HG02798 (cell line): ENCODE measurements around the gene MS4A10.
"Not testable (repeated sequence)": the region's sequence is repeated elsewhere in the genome, so short reads cannot be mapped to it uniquely, and the experiment has no call there.

Source experiments
- ATAC-seq: cut with Tn5 transposase; IDR thresholded peaks from one replicate; pipeline ENCODE4 v1.9.1; 2021; ENCODE audit warnings: mild to moderate bottlenecking; ENCODE audit not compliant: unreplicated experiment, poor library complexity

Gene MS4A10

DNA sequence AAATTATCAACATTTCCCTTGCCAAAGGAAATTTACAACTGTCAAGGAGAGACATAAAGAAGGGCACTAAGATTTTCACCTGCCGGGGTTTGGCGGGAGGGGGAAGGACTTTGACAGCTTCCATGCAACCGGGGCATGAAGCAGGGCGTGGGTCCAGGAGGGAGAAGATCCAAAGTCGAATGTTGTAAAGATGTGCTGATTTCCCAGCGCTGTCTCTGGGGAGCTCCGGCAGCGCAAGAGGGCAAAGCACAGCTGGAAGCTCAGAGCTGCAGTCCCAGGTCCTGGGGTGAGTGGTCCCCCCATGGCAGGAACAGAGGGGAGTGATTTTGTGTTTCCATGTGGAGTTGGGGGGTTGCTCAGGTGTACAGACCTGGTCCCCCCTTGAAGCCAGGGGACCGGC is at the start of gene MS4A10:
MS4A10 (plus strand) TSS at position 198 of the 400 bp plus-strand sequence. CDS start 5,003 bp downstream, outside the sequence.
- no peak for ATAC-seq

DNA sequence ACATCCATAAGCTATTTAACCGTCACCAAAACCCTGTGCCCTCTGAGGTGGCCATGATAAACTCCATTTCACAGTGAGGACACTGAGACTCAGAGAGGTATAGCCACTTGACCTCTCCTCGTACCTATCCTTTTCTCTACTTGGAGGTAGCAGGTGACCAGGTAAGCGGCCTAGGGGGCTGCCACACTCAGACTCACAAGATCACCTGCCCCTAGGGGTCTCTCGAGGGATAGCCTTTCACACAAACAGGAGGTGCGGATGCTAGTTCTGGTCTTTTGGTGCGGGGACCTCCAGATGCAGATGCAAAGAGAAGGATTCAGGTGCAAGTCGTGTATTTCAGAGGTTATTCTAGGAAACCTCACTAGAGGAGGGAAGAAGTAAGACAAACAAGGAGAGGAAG is 46.0 kb upstream of the MS4A10 start:
- no peak for ATAC-seq

GRCh38 chr11:60740573-60740972 is 44.6 kb upstream of the MS4A10 start:
- ATAC-seq = no peak

DNA sequence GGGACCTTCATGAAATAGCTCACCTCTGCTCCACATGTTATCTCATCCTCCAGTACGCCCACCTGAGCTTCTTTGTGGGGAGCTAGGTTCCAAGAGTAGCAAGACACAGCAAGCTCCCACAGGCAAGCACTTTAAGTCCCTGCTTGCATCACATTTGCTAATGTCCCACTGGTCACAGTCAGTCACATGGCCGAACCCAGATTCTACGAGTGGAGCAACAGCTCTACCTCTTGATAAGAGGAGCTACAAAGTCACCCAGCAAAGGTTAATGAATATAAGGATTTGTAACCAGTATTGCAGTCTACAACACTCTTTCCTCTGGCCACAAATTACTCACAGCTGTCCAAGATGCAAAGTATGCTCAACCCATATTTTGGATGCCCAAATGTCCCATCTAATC is 43.7 kb upstream of the MS4A10 start:
- ATAC-seq = no peak

- no peak for ATAC-seq
These were observed 42.1 kb upstream of the MS4A10 start for GRCh38 chr11:60743058-60743457.

DNA sequence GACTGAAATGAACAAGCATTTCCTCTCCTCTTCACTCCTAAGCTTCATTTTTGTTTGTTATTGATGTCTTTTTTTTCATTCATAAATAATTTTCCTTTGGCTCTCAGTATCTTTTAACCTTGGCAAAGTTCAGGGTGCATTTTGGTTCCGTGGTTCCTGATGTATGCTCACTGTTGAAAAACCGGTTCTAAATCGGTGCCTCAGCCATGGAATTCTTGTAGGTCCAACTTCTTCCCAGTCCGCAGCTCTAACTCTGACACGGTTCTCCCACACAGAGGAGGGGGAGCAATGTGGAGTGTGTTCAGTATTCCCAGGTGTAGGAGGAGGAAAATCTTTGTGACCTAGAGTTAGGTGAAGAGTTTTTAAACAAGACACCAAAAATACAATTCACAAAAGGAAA is 41.0 kb upstream of the MS4A10 start:
- no peak for ATAC-seq

- ATAC-seq = no peak
These were observed 37.7 kb upstream of the MS4A10 start for GRCh38 chr11:60747359-60747873.

- no peak for ATAC-seq
These were observed 36.9 kb upstream of the MS4A10 start for GRCh38 chr11:60748225-60748624.

DNA sequence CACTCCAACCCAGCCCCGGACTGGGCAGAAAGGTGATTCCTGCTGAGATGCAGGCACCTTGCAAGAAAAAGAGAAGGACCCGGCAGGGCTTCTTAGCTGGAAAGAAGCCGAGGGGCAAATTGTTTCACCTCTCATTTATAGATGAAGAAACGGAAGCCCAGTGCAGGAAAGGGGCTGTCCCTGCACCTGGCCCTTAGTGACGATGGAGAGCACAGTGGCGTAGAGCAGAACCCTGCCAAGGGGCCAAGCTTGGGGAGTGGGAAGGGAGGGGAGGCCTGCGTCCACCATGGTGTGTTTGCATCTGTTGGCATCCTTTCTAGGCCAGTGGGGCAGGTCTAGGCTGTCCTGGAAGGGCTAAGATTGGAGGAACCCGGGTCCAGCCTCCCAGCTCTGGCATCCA is 36.3 kb upstream of the MS4A10 start:
- no peak for ATAC-seq

GRCh38 chr11:60750911-60751310 is 34.2 kb upstream of the MS4A10 start:
- no peak for ATAC-seq

DNA sequence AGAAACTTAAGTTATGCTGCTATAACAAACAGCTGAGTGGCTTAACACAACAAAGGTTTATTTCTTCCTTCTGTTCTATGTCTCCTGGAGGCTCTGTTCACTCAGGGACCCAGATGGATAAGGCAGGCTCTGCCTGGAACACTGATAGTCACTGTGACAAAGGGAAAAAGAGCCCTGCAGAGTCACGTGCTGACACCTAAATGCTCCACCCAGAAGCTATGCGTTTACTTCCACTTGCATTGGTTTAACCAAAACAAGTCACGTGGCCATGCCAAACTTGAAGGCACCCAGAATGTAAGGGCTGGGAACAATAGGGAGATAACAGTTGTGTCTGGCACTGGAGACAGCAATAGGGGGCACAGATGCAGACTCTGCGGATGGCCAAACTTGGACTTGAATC is 31.8 kb upstream of the MS4A10 start:
- ATAC-seq = no peak

DNA sequence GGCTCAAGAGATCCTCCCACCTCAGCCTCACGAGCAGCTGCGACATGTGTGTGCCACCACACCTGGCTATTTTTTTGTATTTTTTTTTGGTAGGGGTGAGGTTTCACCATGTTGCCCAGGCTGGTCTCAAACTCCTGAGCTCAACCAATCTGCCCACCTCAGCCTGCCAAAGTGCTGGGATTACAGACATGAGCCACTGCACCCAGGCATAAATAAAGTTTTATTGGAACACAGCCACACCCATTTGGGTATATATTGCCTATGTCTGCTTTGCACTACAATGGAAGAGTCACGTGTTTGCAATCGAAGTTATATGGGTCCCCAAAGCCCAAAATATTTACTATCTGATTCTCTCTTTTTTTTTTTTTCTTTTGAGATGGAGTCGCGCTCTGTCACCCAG is 30.2 kb upstream of the MS4A10 start:
- no peak for ATAC-seq

- no peak for ATAC-seq
These were observed 28.7 kb upstream of the MS4A10 start, which contains the start of gene MS4A15 for GRCh38 chr11:60756307-60757032. Gene MS4A15, plus strand, starts transcription at chr11:60756867. Its CDS starts 6,867 bp downstream, at chr11:60763734.

- ATAC-seq = no peak
These were observed 27.8 kb upstream of the MS4A10 start for GRCh38 chr11:60757231-60757800.

DNA sequence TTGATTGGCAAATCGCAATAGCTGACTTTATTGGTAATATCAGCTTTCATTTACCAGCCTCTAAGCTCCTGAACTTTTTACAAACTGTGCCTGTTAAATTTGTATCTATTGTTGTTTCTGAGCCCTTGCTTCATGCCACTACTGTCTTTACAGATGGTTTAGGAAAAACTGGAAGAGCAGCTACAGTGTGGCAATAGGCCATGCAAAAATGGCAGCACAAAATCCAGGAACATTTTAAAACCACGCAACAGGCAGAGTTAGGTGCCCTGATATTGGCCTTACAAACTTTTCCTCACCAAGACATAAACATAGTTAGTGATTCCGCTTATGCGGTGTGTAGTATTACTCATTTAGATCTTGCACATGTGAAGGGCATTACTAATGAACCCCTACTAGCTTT is 26.5 kb upstream of the MS4A10 start:
- ATAC-seq = not testable (repeated sequence)

DNA sequence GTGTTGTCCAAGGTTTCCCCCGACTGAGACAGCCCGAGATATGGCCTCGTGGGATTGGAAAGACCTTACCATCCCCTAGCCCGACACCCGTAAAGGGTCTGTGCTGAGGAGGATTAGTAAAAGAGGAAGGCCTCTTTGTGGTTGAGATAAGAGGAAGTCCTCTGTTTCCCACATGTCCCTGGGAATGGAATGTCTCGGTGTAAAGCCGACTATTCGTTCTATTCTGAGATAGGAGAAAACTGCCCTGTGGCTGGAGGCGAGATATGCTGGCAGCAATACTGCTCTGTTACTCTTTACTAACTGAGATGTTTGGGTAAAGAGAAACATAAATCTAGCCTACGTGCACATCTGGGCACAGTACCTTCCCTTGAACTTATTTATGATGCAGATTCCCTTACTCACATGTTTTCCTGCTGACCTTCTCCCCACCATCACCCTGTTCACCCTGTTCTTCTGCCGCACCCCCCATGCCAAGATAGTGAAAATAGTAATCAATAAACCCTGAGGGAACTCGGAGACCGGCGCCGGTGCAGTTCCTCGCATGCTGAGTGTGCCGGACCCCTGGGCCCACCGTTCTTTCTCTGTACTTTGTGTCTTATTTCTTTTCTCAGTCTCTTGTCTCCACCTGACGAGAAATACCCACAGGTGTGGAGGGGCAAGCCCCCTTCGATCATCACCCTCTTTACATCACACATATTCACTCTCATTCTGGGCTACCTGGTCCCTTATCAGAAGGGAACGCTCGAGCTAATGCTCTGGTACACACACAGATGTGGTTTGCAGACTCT is 25.5 kb upstream of the MS4A10 start:
- not testable (repeated sequence) for ATAC-seq

GRCh38 chr11:60761436-60762190 is 23.5 kb upstream of the MS4A10 start:
- ATAC-seq = peak; percentile 26

DNA sequence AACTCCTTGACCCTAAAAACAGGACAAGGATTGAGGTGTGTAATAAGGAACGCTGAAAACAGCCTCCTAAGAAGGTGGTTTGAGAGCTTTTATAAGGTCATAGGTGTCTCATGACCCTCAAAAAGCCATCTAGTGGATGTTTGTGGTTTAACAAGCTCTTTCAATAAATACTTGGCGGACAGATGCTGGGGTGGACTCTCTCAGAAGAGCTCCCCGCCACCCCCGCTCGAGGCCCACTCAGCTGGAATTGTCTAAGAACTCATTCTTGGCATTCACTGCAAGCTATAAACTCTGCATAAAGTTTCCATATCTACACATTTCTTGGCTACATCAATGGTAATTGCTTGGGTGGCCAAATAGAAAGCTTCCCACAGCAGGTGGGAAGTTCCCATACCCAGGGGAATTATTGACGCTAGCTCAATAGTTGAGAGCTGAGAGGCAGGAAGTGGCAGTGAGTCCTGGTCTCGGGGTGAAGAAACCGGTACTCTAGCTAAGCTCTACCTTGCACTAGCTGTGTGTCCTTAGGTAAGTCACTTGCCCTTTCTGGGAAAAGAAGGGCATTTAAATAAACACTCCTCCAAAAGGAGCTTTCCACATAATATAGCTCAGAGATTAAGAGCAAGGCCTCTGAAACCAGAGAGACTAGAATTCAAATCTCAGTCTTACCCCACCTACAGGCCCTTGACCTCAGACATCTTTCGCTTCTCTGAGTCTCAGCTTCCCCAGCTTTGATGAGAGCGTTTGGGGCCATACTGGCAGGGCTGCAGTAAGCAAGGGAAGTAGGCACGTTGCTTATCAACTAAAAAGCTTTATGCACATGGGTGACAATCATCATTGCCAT is 22.1 kb upstream of the MS4A10 start:
- peak; percentile 67 for ATAC-seq

DNA sequence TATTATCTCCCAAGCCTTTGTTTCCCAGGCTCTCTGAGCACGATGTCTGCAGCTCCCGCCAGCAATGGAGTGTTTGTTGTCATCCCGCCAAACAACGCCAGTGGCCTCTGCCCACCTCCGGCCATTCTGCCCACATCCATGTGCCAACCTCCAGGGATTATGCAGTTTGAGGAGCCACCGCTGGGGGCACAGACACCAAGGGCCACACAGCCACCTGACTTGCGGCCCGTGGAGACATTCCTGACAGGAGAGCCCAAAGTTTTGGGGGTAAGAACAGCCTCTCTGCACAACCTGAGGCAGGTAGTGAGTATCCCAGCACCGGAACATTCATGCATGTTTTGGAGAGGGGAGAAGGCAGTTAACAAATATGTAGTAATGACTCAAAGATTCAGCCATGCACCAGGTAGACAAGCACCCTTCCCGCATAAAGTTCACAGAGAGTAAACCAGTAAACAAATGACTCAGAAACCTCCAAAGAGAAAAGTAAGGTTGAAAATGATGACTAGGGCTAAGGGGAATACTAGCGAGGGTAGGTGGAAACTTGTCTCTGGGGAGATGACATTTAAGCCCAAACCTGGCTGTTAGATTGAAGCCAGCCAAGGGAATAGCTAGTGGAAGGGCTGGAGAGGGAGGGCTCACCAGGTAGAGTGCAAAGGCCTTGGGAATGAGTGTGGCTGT is 21.3 kb upstream of the MS4A10 start:
- peak; percentile 30 for ATAC-seq
